AG04450 (cell line): ENCODE results near the gene ERN2. TPM values are rescaled to one million over a fixed set of nuclear protein-coding genes. Genes with fewer than 3 reads are reported as not detected.
"Not testable (repeated sequence)": the region's sequence is repeated elsewhere in the genome, so short reads cannot be mapped to it uniquely, and the experiment has no call there.

Experiments
- CTCF ChIA-PET: fragments of 300-600, 350-600 bp; formaldehyde crosslinking; extraction: SDS; loops from one replicate; lab custom pipeline; 2022; ENCODE audit warnings: antibody characterized with exemption, inconsistent platforms; lab: Charles Lee
- POLR2A ChIA-PET: fragments of 350-600 bp; formaldehyde crosslinking; extraction: SDS; loops from one replicate; lab custom pipeline; 2021; ENCODE audit warnings: antibody characterized with exemption, inconsistent platforms; lab: Yijun Ruan, JAX
- DNase-seq: peaks from one replicate; pipeline ENCODE4 v3.0.0-alpha.2; 2011; ENCODE audit warnings: low read depth, low spot score
- H3K27ac ChIP-seq: one replicate; pipeline ENCODE4 v1.5.1; 2012; ENCODE audit warnings: low read depth, low read length, control low read depth
- H3K27me3 ChIP-seq: one replicate; pipeline ENCODE4 v1.6.0; 2012; ENCODE audit warnings: low read length; ENCODE audit not compliant: control insufficient read depth, insufficient read depth
- H3K4me3 ChIP-seq: 2 replicates; pipeline ENCODE4 v1.5.1; 2011; ENCODE audit warnings: mild to moderate bottlenecking, low read depth, low read length, control low read depth
- H3K9me3 ChIP-seq: 2 replicates; pipeline ENCODE4 v1.5.1; 2012; ENCODE audit warnings: low read length; ENCODE audit not compliant: control insufficient read depth, insufficient read depth
- CTCF ChIP-seq: IDR thresholded peaks from 2 replicates; pipeline ENCODE4 v1.5.1; 2011; ENCODE audit warnings: low read depth, low read length, control low read depth, inconsistent platforms
- polyA plus RNA-seq: library from polyadenylated mRNA; depleted of rRNA; stranded (reverse); fragments of >200 nt; gene quantifications from 2 replicates; pipeline ENCODE4 v1.2.3, GENCODE V29; 2011

The ERN2 gene
- polyA plus RNA-seq, 1 experiment = 0.12 TPM

GRCh38 chr16:23742766-23743165 is 29.7 kb upstream of the ERN2 start:
- Histone ChIP-seq H3K9me3 (no peaks in the 10 kb centered on the region), H3K27me3 (no peaks in the 10 kb centered on the region), H3K4me3 (no peak overlapping the region), H3K27ac (no peak overlapping the region)
- POLR2A ChIA-PET = no interaction called here
- no peak for DNase-seq
- TF ChIP-seq CTCF = no peak
- CTCF ChIA-PET = no interaction called here

GRCh38 chr16:23741675-23742303 is 28.8 kb upstream of the ERN2 start:
- H3K9me3 ChIP-seq = no peaks in the 10 kb centered on the region
- ChIA-PET CTCF (no interaction called here), POLR2A (no interaction called here)
- no peak for DNase-seq
- no peak for TF ChIP-seq CTCF
- no peak overlapping the region for H3K4me3 ChIP-seq
- no peak overlapping the region for H3K27ac ChIP-seq
- H3K27me3 ChIP-seq = no peaks in the 10 kb centered on the region

GRCh38 chr16:23739516-23739915 is 26.5 kb upstream of the ERN2 start:
- CTCF ChIA-PET = no interaction called here
- no peak for DNase-seq
- POLR2A ChIA-PET = no interaction called here
- no peak for TF ChIP-seq CTCF
- Histone ChIP-seq H3K4me3 (no peak overlapping the region), H3K27me3 (no peaks in the 10 kb centered on the region), H3K9me3 (no peaks in the 10 kb centered on the region), H3K27ac (no peak overlapping the region)

- DNase-seq, H3K4me3 ChIP-seq, POLR2A ChIA-PET, H3K27ac ChIP-seq, H3K9me3 ChIP-seq, H3K27me3 ChIP-seq, CTCF ChIA-PET: not testable (repeated sequence)
Observed at GRCh38 chr16:23737423-23738028, 24.5 kb upstream of the ERN2 start.

GRCh38 chr16:23734176-23734893 is 21.3 kb upstream of the ERN2 start:
- no peaks in the 10 kb centered on the region for H3K27me3 ChIP-seq
- H3K9me3 ChIP-seq = no peaks in the 10 kb centered on the region
- no peak overlapping the region for H3K4me3 ChIP-seq
- H3K27ac ChIP-seq = no peak overlapping the region
- DNase-seq = no peak
- no peak for TF ChIP-seq CTCF
- ChIA-PET CTCF (interaction anchor here (0.6 to 2.3 kb wide), 7 partner anchors 8 to 770 kb away, joined by 3 to 21 read pairs (median 3); no protein-coding TSS in a partner anchor), POLR2A (no interaction called here)
